Stimulated activated CD8-positive, alpha-beta memory T cell treated with anti-CD3 and anti-CD28 coated beads, Interleukin-7, amount 100 ng/mL, for 1 hour (primary cell): ENCODE data around the gene FGD1.
A peak's percentile ranks its signal among the peaks of the same experiment; 100 is the strongest.

Source experiments
- DNase-seq, 2 donors: peaks; one replicate each; pipeline ENCODE4 v3.0.0-alpha.2; 2020; ENCODE audit warnings: low read depth in 2 of 2

Gene FGD1

DNA sequence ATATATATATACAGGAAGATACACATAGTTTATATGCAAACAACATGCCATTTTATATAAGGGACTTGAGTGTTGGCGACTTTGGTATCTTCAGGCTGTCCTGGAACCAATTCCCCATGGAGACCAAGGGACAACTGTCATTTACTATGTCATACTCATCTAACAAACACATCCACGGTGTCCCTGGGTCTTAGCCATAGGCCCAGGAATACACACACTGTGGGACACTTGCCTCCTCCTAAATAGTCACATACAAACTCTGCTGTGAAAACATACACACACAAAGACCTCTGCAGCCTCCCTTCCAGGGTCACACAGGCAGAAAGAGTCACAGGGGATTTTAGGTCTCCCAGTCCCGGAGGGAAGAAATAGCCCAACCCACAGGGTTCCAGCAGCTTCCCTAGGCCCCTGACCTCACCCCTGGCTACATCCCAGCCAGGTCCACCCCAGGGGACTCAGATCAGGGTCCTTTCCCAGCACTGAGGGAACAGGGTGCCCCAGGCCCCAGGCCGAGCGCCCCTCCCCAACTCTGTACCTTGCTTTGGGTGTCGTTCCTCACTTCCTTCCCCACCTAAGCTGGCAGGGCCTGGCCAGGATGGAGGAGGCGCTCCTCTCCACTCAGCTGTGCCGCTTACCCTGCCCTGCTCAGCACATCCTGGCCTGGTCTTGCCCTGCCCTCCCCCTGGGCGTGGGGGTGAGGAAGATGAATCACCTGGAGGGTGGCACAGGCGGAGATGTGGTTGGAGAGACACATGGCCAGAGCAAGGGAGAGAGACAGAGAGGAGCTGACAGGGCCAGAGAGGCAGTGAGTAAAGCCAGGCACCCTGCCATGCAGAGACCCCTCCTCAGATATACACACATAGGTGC lies 21.8 kb downstream of the FGD1 start:
- no peak for DNase-seq

- no peak for DNase-seq
These were observed 25.8 kb downstream of the FGD1 start for GRCh38 chrX:54470054-54470760.

GRCh38 chrX:54452920-54453319 lies 43.1 kb downstream of the FGD1 start:
- DNase-seq: no peak

- DNase-seq: no peak
These were observed 46.1 kb downstream of the FGD1 start for GRCh38 chrX:54449929-54450328.

- DNase-seq: no peak
These were observed 48.6 kb downstream of the FGD1 start for GRCh38 chrX:54447461-54447860.

- no peak for DNase-seq
These were observed 50.0 kb downstream of the FGD1 start for GRCh38 chrX:54446084-54446483.

GRCh38 chrX:54444752-54445151 lies 51.3 kb downstream of the FGD1 start:
- DNase-seq: no peak

- no peak for DNase-seq
These were observed 53.2 kb downstream of the FGD1 start for GRCh38 chrX:54442790-54443189.

DNA sequence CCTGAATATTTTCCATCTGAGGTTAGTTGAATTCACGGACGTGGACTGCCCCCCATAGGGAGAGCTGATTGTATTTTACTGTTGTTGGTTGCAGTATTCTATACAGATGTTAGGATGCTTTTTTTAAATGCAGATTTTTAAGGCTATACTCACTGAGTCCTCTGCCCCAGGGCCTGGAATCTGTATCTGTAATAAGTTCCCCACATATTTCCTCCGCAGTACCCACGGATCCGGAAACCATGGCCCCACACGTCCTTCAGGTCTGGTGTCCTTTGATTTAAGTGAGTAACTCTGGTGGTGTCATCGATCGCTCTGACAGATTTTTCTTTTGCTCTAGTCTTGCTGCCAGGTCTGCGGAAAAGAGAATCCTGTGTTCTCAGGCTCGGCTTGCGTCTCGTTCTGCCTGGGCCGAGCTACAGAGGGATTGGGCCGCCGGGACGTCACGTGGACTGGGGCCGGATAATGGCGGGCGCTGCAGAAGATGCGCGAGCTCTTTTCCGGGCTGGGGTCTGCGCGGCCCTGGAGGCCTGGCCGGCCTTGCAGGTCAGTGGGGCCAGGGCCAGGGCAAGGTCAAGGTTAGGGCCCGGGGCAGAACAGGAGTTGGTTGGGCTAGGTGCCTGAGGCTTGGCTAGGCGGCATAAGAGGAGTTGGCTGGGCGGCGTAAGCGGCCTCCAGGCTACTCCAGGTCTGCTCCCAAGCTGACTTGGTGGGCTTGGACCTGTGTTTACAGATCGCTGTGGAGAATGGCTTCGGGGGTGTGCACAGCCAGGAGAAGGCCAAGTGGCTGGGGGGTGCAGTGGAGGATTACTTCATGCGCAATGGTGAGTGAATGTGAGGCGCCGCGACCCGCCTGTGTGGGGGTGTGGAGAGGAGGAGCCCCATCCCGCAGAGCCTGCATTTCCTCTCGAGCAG lies 55.8 kb downstream of the FGD1 start, which contains the start of gene TSR2:
Gene TSR2 (plus strand): TSS at position 445 of the 912 bp plus-strand sequence. CDS start 18 bp downstream, at position 463.
- DNase-seq: peak; percentile 39 to 46

DNA sequence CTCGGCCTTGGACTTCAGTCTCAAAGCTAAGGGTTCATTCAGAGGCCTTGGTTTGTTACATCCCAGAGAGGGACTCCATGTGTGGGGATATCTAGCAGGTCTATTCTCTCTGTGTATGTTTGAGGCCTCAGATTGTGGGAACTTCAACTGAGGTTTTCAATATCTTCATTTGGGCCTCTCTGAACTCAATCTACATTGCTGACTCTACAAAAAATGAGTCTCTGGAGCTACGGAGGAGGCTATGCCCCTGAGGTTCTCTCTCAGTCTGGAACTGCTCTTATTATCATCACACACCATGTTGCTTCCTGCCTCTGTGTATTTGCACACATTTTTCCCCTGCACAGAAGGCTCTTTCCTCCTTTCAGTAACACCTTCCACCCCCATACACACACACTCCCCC lies 60.9 kb downstream of the FGD1 start:
- no peak for DNase-seq

- DNase-seq: no peak
These were observed 65.5 kb downstream of the FGD1 start for GRCh38 chrX:54430519-54430918.

DNA sequence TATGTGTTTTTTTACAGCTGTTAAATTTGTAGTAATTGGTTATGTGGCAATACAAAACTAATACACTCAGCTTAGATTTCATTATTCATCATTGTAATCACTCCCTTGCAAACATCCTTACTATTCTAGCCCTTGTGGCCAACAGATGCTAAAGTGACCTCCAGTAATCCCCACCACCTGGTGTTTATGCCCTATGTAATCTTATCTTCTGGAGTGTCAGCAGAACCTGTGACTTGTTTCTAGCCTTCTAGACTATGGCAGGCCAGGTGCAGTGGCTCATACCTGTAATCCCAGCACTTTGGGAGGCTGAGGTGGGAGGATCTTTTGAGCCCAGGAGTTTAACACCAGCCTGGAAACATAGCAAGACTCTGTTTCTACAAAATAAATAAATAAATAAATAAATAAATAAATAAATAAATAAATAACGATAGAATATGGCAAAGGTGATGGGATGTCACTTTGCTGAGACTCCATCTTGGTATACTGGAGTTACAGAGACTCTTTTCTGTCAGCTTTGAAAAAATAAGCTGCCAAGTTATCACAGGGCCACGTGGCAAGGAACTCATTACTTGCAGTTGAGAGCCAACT lies 68.1 kb downstream of the FGD1 start:
- no peak for DNase-seq

GRCh38 chrX:54423161-54423888 lies 72.7 kb downstream of the FGD1 start:
- no peak for DNase-seq

DNA sequence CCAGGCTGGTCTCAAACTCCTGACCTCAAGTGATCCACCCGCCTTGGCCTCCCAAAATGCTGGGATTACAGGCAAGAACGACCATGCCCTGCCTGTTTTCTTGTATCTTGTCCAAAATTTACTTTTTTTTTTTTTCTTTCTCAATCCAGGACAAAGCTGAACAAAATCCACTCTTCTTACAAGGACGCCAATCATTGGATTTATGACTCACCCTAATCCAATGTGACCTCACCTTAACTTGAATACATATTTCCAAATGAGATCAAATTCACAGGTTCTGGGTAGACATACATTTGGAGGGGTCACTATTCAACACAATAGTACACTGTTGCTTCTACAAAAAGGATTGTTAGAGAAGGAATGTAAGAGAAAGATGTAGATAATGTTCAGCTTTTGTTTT lies 73.9 kb downstream of the FGD1 start:
- DNase-seq: no peak

DNA sequence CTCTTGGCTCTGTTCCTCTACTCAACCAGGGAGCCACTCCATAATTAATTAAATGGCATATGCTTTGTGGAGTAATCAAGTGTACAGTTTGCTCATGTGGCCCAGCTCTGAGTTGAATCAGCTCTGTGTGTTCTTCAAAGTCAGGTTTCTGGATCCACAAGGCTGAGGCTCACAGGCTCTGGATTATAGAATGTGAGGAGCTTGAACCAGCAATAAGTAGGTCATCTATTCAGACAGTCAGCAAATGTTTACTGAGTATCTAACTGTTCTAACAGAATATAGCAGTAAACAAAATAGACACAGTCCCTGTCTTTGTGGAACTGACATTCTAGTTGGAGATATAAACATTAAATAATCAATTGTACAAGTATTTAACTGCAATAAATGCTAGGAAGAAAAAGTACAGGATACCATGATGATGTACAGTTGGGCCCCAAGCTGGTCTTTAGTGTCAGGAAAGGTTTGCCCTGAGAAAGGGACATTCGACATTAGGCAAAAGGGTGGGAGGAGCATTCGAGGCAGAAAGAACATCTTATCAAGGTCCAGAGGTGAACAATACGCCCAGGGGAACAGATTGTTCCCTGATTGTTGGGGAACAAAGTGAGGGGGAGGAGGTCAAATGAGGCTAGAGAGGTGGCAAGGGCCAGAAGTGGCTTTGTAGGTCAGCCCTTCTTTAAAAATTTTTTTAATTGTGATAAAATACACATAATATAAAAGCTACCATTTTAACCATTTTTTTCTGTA lies 76.3 kb downstream of the FGD1 start:
- DNase-seq: no peak

DNA sequence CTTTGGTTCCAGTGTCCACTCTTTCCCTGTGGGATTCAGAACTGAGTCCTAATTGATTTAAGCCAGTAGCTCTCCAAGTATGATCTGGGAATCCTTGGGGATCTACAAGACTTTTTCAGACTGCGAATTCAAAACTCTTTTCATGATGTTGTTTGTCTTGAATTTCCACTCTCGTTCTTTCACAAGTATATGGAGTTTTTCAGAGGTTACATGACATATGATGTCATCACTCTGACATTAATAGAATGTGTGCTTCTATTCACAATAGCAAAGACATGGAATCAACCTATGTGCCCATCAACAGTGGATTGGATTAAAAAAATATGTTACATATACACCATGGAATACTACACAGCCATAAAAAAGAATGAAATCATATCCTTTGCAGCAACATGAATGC lies 79.1 kb downstream of the FGD1 start:
- no peak for DNase-seq

DNA sequence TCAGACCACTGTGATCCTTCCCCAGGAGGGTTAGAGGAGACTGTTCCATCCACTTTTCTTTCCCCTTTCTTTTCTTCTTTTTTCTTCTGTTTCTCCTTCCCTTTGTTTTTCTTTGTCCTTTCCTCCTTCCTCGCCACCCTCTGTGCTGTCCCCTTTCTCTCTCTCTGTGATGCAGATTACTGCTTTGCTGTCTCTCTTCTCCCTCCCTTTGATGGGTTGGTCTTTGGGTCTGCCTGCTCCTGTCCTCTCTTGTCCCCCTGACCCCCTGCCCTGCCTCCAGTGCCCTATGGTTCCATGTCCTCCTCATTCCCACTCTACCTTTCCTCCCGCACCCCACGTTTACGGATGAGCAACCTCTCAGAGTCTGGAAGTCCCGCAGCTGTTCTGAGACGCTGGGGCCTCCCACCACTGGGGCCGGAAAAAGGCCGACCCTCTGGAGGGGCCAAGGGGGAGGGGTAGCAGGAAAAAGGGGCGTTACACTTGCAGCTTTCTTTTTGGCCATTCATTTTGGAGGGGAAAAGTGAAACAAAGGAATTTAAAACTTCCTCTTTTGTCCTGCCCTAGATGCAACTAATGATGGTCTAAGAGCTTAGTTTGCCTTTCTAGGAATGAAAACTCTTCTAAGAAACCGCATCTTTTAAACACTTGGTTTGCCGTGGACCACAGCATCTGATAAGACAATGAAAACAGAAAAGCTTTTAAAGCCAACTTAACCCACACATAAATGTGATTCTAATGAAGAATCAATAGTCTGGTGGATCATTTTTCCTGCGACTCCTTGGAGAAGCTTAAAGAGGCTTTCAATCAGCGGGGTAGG lies 80.3 kb downstream of the FGD1 start:
- DNase-seq: no peak

DNA sequence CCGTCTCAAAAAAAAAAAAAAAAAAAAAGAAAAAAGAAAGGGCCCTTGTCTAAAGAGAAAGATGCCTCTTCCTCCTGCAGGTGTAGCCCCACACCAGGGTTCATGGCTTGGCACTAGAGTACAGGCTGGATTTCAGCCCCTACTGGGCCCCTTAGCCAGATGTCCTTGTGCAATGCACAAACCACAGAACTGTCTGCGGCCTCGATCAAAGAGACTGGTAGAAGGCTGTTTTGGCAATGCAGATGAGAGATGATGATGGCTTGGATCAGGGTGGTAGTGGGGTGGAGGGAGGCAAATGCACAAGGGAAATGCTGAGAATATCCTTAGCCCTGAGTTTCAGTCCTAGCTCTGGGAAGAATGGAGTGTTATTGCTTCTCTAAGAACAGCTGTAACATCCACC lies 82.3 kb downstream of the FGD1 start:
- no peak for DNase-seq

- DNase-seq: no peak
These were observed 84.3 kb downstream of the FGD1 start for GRCh38 chrX:54411732-54412131.
